ENCODE results near the gene LGALS7.

The LGALS7 gene

DNA sequence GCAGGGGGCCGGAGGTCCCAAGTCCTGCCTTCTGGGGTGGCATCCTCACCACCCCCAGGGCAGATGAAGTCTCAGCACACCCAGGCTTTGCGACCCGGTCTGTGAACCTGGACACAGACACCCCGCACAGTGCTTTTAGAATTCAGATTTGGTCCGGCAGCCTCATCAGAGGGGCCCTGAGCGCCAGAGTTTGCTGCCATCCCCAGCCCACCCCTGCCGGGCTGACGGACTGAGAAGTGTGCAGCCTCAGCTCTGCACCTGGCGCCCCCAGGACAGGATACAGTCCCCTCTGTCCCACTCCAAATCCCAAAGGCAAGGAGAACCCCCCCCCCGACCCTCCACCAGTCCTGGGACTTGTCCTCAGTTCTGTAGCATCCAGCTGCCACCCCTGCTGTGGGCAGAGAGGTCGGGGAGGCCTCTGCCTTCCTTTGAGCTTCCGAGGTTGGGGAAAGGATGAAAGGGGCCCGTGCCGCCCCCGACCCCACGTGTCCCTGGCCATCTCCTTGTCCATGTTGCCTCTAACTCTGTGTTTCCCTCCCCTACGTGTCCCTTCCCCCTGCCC, 45.9 kb downstream of the LGALS7 start:
- H3K27ac ChIP-seq (ENCODE audit: low read depth in 2 of 2, low read length in 2 of 2) = peak overlapping the region in 1 of 2 donors; percentile 23
- H3K4me3 ChIP-seq (ENCODE audit: low read length in 2 of 2) = no peak overlapping the region
- H3K9ac ChIP-seq (ENCODE audit: low read depth in 1 of 2, low read length in 2 of 2) = no peak overlapping the region
- no peaks in the 10 kb centered on the region for H3K9me3 ChIP-seq (ENCODE audit: control insufficient read depth in 2 of 2, low read length in 2 of 2)
- H3K36me3 ChIP-seq (ENCODE audit: control insufficient read depth in 2 of 2, insufficient read depth in 2 of 2, low read length in 2 of 2) = peaks cover 75% of the 10 kb centered on the region in 2 donors
- H3K27me3 ChIP-seq (ENCODE audit: control insufficient read depth in 2 of 2, insufficient read depth in 2 of 2, low read length in 2 of 2) = no peaks in the 10 kb centered on the region
- H3K4me1 ChIP-seq (ENCODE audit: control insufficient read depth in 2 of 2, insufficient read depth in 2 of 2, low read length in 2 of 2) = peaks cover 11 to 22% of the 10 kb centered on the region in 2 donors

DNA sequence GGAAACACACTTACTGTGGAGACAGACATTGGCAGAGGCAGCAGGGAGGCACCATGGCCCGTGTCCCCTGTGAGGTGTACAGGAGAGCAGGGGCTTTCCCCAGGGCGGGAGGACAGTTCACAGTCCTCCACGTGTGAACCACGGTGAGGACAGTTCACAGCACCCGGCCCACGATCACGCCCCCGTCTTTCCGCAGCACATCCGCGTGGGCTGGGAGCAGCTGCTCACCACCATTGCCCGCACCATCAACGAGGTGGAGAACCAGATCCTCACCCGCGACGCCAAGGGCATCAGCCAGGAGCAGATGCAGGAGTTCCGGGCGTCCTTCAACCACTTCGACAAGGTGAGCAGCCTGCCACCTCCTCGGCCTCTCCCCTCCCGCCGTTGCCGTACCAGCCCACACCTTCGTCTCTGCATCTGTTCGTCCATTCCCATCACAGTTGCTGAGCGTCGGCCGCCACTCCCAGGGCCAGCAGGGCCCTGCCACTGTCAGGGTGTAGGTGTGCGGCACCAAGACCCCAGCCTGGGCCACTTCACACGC, 46.5 kb downstream of the LGALS7 start:
- Histone ChIP-seq H3K4me3 (ENCODE audit: low read length in 2 of 2) (no peak overlapping the region), H3K27ac (ENCODE audit: low read depth in 2 of 2, low read length in 2 of 2) (no peak overlapping the region), H3K9me3 (ENCODE audit: control insufficient read depth in 2 of 2, low read length in 2 of 2) (no peaks in the 10 kb centered on the region), H3K9ac (ENCODE audit: low read depth in 1 of 2, low read length in 2 of 2) (no peak overlapping the region), H3K36me3 (ENCODE audit: control insufficient read depth in 2 of 2, insufficient read depth in 2 of 2, low read length in 2 of 2) (peaks cover 80% of the 10 kb centered on the region in 2 donors), H3K27me3 (ENCODE audit: control insufficient read depth in 2 of 2, insufficient read depth in 2 of 2, low read length in 2 of 2) (no peaks in the 10 kb centered on the region), H3K4me1 (ENCODE audit: control insufficient read depth in 2 of 2, insufficient read depth in 2 of 2, low read length in 2 of 2) (peaks cover 10 to 18% of the 10 kb centered on the region in 2 donors)

DNA sequence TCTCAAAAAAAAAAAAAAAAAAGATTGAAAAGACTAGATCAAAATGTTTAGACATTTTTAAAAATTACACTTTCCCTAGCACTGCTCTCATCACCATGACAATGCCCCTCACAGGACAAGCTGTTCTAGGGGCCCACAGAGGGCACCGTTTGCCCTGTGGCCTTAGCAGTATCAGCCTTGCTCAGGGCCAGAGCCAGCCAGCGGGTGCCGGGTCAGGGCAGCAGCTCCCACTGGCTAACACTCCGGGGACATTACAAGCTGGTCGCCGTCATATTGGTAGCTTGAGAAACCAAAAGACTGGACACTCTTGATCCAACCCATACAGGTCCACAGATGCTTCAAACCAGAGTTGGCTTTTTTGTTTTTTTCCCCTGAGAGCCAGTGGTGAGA, 47.0 kb downstream of the LGALS7 start:
- peaks cover 4 to 13% of the 10 kb centered on the region in 2 donors for H3K4me1 ChIP-seq (ENCODE audit: control insufficient read depth in 2 of 2, insufficient read depth in 2 of 2, low read length in 2 of 2)
- H3K9ac ChIP-seq (ENCODE audit: low read depth in 1 of 2, low read length in 2 of 2) = no peak overlapping the region
- H3K9me3 ChIP-seq (ENCODE audit: control insufficient read depth in 2 of 2, low read length in 2 of 2) = no peaks in the 10 kb centered on the region
- H3K36me3 ChIP-seq (ENCODE audit: control insufficient read depth in 2 of 2, insufficient read depth in 2 of 2, low read length in 2 of 2) = peaks cover 83 to 85% of the 10 kb centered on the region in 2 donors
- no peaks in the 10 kb centered on the region for H3K27me3 ChIP-seq (ENCODE audit: control insufficient read depth in 2 of 2, insufficient read depth in 2 of 2, low read length in 2 of 2)
- H3K27ac ChIP-seq (ENCODE audit: low read depth in 2 of 2, low read length in 2 of 2) = no peak overlapping the region
- no peak overlapping the region for H3K4me3 ChIP-seq (ENCODE audit: low read length in 2 of 2)

DNA sequence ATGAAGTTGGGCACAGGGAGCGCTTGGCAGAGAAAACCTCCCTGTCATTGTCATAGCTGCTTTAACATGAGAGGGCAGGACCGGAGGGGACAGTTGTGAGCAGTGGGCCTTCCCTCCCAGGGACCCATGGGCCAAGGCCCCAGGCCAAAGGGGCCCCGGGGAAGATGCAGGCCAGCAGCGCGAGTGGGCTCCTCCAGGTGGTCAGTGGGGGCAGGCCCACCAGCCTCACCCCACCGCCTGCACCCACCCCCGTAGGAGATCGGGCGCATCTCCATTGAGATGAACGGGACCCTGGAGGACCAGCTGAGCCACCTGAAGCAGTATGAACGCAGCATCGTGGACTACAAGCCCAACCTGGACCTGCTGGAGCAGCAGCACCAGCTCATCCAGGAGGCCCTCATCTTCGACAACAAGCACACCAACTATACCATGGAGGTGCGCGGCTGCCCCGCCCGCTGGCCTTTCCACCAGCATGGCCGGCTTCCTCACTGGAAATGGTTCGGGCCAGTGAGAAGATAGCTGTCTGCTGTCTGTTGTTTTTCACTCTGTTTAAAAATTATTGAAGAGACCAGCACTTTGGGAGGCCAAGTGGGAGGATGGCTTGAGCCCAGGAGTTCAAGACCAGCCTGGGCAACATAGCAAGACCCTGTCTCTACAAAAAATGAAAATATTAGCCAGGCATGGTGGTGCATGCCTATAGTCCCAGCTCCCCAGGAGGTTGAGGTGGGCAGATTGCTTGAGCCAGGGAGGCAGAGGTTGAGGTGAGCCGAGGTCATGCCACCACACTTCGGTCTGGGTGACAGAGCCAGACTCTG, 47.6 kb downstream of the LGALS7 start:
- Histone ChIP-seq H3K27me3 (ENCODE audit: control insufficient read depth in 2 of 2, insufficient read depth in 2 of 2, low read length in 2 of 2) (no peaks in the 10 kb centered on the region), H3K36me3 (ENCODE audit: control insufficient read depth in 2 of 2, insufficient read depth in 2 of 2, low read length in 2 of 2) (peaks cover 83 to 86% of the 10 kb centered on the region in 2 donors), H3K9me3 (ENCODE audit: control insufficient read depth in 2 of 2, low read length in 2 of 2) (no peaks in the 10 kb centered on the region), H3K27ac (ENCODE audit: low read depth in 2 of 2, low read length in 2 of 2) (no peak overlapping the region), H3K9ac (ENCODE audit: low read depth in 1 of 2, low read length in 2 of 2) (no peak overlapping the region), H3K4me1 (ENCODE audit: control insufficient read depth in 2 of 2, insufficient read depth in 2 of 2, low read length in 2 of 2) (peaks cover 0 to 8% of the 10 kb centered on the region in 2 donors), H3K4me3 (ENCODE audit: low read length in 2 of 2) (no peak overlapping the region)

DNA sequence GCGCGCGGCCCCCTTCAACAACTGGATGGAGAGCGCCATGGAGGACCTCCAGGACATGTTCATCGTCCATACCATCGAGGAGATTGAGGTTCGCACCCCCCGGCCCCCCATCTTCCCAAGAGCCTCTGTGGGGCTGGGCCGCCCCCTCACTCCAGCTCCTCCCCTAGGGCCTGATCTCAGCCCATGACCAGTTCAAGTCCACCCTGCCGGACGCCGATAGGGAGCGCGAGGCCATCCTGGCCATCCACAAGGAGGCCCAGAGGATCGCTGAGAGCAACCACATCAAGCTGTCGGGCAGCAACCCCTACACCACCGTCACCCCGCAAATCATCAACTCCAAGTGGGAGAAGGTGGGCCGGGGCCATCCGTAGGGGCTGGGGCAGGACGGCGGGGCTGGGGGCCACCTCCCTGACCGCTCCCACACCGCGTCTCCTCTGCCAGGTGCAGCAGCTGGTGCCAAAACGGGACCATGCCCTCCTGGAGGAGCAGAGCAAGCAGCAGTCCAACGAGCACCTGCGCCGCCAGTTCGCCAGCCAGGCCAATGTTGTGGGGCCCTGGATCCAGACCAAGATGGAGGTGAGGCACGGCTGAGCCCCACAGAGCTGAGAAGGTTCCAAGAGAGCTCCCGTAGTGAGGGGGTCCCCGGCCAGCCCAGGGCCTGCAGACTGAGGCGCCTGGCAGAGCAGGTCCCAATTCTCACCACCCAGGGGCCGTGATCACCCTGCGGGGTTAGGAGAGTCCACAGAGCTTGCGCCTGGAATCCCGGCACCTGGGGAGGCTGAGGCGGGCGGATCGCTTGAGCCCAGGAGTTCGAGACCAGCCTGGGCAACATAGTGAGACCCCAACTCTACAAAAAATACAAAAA, 49.1 kb downstream of the LGALS7 start:
- H3K27ac ChIP-seq (ENCODE audit: low read depth in 2 of 2, low read length in 2 of 2) = no peak overlapping the region
- peaks cover 93 to 94% of the 10 kb centered on the region in 2 donors for H3K36me3 ChIP-seq (ENCODE audit: control insufficient read depth in 2 of 2, insufficient read depth in 2 of 2, low read length in 2 of 2)
- H3K9ac ChIP-seq (ENCODE audit: low read depth in 1 of 2, low read length in 2 of 2) = no peak overlapping the region
- no peak overlapping the region for H3K4me3 ChIP-seq (ENCODE audit: low read length in 2 of 2)
- no peaks in the 10 kb centered on the region for H3K4me1 ChIP-seq (ENCODE audit: control insufficient read depth in 2 of 2, insufficient read depth in 2 of 2, low read length in 2 of 2)
- no peaks in the 10 kb centered on the region for H3K27me3 ChIP-seq (ENCODE audit: control insufficient read depth in 2 of 2, insufficient read depth in 2 of 2, low read length in 2 of 2)
- no peaks in the 10 kb centered on the region for H3K9me3 ChIP-seq (ENCODE audit: control insufficient read depth in 2 of 2, low read length in 2 of 2)

DNA sequence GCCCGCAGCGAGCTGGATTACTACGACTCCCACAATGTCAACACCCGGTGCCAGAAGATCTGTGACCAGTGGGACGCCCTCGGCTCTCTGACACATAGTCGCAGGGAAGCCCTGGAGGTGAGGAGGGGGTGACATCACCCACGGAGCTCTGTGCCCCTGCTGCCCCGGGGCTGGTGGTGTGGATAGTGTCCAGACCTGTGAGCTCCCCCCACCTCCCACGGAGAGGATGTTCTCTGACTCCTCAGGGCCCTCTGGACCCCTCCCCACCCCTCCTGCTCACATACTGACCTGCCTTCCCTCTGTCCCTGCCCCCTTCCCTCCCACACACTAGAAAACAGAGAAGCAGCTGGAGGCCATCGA, 49.7 kb downstream of the LGALS7 start:
- Histone ChIP-seq H3K27me3 (ENCODE audit: control insufficient read depth in 2 of 2, insufficient read depth in 2 of 2, low read length in 2 of 2) (no peaks in the 10 kb centered on the region), H3K9me3 (ENCODE audit: control insufficient read depth in 2 of 2, low read length in 2 of 2) (no peaks in the 10 kb centered on the region), H3K36me3 (ENCODE audit: control insufficient read depth in 2 of 2, insufficient read depth in 2 of 2, low read length in 2 of 2) (peaks cover 94 to 98% of the 10 kb centered on the region in 2 donors), H3K27ac (ENCODE audit: low read depth in 2 of 2, low read length in 2 of 2) (no peak overlapping the region), H3K4me3 (ENCODE audit: low read length in 2 of 2) (no peak overlapping the region), H3K4me1 (ENCODE audit: control insufficient read depth in 2 of 2, insufficient read depth in 2 of 2, low read length in 2 of 2) (no peaks in the 10 kb centered on the region), H3K9ac (ENCODE audit: low read depth in 1 of 2, low read length in 2 of 2) (no peak overlapping the region)

DNA sequence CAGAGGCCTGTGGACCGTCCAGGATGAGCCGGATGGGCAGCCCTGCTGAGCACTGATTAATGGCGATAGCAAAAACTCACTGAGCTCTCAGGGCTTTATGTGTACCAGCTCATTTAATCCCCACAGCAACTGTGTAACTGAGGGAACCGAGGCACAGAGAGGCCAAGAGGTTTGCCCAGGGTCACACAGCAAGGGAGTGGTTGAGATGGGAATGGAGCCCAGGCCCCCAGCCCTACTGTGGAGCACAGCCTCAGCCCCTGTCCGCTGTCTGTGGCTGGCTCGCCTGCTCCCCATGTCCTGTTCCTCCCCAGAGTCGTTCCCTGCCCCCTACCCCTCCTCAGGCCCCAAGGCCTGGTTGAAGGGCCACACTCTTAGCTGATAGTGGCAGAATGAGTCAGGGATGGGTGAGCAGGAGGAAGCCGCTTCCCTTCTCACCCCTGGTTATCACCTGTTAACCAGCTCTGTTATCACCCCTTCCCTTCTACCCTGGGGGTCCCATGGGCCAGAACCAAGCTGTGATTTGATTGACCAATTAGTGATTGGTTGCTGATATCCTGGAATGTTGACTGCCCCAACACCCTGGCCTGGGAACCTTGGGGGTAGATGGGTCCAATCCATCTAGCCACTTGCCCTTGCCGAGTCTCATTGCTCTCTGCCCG, 50.2 kb downstream of the LGALS7 start:
- H3K27me3 ChIP-seq (ENCODE audit: control insufficient read depth in 2 of 2, insufficient read depth in 2 of 2, low read length in 2 of 2) = no peaks in the 10 kb centered on the region
- H3K36me3 ChIP-seq (ENCODE audit: control insufficient read depth in 2 of 2, insufficient read depth in 2 of 2, low read length in 2 of 2) = peaks cover 94 to 98% of the 10 kb centered on the region in 2 donors
- H3K9ac ChIP-seq (ENCODE audit: low read depth in 1 of 2, low read length in 2 of 2) = no peak overlapping the region
- H3K27ac ChIP-seq (ENCODE audit: low read depth in 2 of 2, low read length in 2 of 2) = no peak overlapping the region
- no peak overlapping the region for H3K4me3 ChIP-seq (ENCODE audit: low read length in 2 of 2)
- H3K9me3 ChIP-seq (ENCODE audit: control insufficient read depth in 2 of 2, low read length in 2 of 2) = no peaks in the 10 kb centered on the region
- no peaks in the 10 kb centered on the region for H3K4me1 ChIP-seq (ENCODE audit: control insufficient read depth in 2 of 2, insufficient read depth in 2 of 2, low read length in 2 of 2)

DNA sequence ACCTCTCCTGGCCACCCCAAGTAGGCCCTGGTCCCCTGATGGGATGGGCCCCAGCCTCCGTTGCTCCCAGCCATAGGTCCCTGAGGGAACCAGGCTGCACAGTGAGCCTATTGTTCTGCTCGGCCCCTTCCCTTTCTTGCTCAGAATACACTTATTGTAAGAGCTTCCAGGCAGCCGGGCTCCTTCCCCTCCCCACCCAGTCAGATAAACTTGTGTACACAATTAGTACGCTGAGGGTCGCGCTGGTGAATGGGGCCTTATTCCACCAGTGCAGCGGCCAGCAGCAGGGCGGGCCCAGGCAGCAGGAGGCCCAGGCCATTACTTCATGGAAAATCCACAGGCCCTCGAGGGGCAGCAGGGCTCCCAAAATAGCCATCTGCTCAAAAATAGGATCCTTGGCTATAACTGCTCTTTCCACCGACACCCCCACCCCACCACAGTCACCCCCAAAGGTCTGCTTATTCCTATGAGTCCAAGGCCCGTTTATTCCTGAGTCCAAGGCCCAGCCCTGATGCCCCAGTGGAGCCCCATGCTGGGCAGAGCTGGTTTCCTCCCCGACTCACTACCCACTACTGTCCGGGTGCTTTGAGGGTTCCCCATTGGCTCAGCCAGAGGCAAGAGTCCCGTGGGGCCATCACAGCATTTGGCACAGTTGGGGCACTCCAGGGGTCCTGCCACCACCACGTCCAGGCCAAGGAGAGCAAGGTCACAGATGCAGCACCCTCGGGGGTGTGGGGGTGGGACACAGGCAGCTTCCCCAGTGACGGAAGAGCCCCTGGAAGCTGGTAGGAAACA, 51.1 kb downstream of the LGALS7 start:
- Histone ChIP-seq H3K27me3 (ENCODE audit: control insufficient read depth in 2 of 2, insufficient read depth in 2 of 2, low read length in 2 of 2) (no peaks in the 10 kb centered on the region), H3K27ac (ENCODE audit: low read depth in 2 of 2, low read length in 2 of 2) (peak overlapping the region in 1 of 2 donors; percentile 16), H3K4me3 (ENCODE audit: low read length in 2 of 2) (no peak overlapping the region), H3K4me1 (ENCODE audit: control insufficient read depth in 2 of 2, insufficient read depth in 2 of 2, low read length in 2 of 2) (no peaks in the 10 kb centered on the region), H3K9ac (ENCODE audit: low read depth in 1 of 2, low read length in 2 of 2) (no peak overlapping the region), H3K36me3 (ENCODE audit: control insufficient read depth in 2 of 2, insufficient read depth in 2 of 2, low read length in 2 of 2) (peaks cover 96 to 99% of the 10 kb centered on the region in 2 donors), H3K9me3 (ENCODE audit: control insufficient read depth in 2 of 2, low read length in 2 of 2) (no peaks in the 10 kb centered on the region)

DNA sequence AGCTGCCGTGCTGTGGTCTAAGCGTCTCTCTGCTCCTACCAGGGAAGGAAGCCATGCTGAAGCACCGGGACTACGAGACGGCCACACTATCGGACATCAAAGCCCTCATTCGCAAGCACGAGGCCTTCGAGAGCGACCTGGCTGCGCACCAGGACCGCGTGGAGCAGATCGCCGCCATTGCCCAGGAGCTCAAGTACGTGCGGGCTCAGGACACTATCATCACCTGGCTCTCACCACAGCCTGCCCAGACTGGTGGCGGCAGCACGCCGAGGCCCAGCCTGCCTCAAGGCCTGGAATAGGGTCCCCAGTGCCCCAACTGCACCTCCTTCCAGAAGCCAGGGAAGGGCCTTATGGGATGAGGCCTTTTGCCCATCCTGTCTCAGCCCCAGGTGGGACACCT, 51.8 kb downstream of the LGALS7 start:
- Histone ChIP-seq H3K27ac (ENCODE audit: low read depth in 2 of 2, low read length in 2 of 2) (peak overlapping the region in 1 of 2 donors; percentile 16), H3K4me1 (ENCODE audit: control insufficient read depth in 2 of 2, insufficient read depth in 2 of 2, low read length in 2 of 2) (no peaks in the 10 kb centered on the region), H3K36me3 (ENCODE audit: control insufficient read depth in 2 of 2, insufficient read depth in 2 of 2, low read length in 2 of 2) (peaks cover 96 to 99% of the 10 kb centered on the region in 2 donors)

More for the DNA sequence above, 51.8 kb downstream of the LGALS7 start:
- no peaks in the 10 kb centered on the region for H3K9me3 ChIP-seq (ENCODE audit: control insufficient read depth in 2 of 2, low read length in 2 of 2)
- no peaks in the 10 kb centered on the region for H3K27me3 ChIP-seq (ENCODE audit: control insufficient read depth in 2 of 2, insufficient read depth in 2 of 2, low read length in 2 of 2)
- H3K9ac ChIP-seq (ENCODE audit: low read depth in 1 of 2, low read length in 2 of 2) = no peak overlapping the region
- H3K4me3 ChIP-seq (ENCODE audit: low read length in 2 of 2) = no peak overlapping the region

Data from mucosa of rectum (tissue), 2 donors.